GM04503 (cell line): ENCODE measurements around the gene VPS11.
"Not testable (repeated sequence)": the region's sequence is repeated elsewhere in the genome, so short reads cannot be mapped to it uniquely, and the experiment has no call there.

Experiments
- DNase-seq: peaks from one replicate; pipeline ENCODE4 v3.0.0-alpha.2; 2012; ENCODE audit warnings: low read depth

VPS11 gene

DNA sequence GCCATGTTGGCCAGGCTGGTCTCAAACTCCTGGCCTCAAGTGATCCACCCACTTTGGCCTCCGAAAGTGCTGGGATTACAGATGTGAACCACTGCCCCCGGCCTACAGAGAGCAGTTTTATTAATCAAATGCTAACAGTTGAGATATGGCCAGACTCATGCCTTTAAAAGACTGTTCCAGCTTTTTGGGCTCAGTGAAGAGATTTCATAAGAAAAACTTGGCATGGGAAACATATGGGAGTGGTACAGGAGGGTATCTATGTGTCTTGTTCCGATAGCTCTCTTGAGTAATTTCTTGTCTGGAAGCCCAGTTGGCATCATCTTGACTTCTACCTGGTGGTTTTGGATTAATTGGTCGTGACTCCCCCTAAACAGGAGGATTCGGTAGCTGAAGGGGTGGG is 28.7 kb upstream of the VPS11 start:
- DNase-seq = no peak

DNA sequence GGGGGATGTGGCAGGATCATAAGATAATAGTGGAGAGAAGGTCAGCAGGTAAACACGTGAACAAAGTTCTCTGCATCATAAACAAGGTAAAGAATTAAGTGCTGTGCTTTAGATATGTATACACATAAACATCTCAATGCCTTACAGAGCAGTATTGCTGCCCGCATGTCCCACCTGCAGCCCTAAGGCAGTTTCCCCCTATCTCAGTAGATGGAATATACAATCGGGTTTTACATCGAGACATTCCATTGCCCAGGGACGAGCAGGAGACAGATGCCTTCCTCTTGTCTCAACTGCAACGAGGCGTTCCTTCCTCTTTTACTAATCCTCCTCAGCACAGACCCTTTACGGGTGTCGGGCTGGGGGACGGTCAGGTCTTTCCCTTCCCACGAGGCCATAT is 28.1 kb upstream of the VPS11 start:
- DNase-seq = not testable (repeated sequence)

DNA sequence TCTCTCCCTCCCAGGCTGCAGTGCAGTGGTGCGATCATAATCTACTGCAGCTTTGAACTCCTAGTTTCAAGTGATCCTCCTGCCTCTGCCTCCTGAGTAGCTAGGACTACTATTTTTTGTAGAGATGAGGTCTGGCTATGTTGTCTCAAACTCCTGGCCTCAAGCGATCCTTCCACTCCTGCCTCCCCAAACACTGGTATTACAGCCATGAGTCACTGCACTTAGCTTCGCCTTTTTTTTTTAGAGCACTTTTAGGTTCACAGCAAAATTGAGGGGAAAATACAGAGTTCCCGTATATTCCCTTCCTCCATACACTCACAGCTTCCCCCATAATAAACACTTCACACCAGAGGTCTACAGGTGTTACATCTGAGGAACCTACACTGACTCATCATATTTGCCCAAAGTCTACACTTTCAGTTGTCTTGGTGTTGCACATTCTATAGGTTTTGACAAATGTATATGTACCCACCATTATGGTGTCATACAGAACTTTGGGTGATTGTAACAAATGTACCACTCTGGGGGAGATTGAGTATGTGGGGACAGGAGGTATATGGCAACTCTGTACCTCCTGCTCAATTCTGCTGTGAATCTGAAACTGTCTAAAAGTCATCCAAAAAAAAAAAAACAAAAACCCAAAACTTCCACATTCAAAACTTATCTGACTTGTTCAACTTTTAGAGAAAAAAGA is 25.6 kb upstream of the VPS11 start:
- no peak for DNase-seq

DNA sequence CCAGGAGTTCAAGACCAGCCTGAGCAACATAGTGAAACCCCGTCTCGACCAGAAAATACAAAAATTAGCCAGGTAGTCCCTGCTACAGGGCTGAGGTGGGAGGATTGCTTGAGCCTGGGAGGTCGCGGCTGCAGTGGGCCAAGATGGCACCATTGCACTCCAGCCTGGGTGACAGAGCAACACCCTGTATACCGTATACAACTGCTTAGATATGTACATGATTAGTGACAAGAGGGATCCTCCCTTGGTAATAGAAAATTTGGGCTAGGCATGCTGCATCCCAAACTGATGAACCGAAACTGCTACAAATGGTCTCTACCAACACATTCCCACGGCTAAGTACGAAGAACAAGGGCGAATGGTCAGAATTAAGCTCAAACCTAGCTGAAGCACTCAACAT is 24.7 kb upstream of the VPS11 start:
- no peak for DNase-seq

DNA sequence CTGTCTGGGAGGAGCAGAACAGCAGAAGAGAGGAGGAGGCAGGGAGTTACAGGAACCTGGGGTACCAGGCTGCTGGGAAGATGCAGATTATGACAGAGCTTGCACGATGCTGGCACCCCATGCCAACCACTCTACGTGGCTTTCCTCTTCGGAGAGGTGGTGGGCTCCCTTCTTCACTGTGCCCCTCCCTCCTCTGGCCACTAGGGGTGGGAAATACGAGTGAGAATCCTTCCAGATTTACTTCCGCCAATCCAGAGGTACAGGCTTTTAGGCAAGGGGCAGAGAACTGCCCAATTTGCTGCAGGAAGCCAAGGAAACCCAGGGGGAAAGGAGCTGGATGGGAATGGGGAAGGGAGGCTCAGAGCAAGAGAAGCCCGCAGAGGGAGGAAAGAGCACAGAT is 22.9 kb upstream of the VPS11 start:
- no peak for DNase-seq

DNA sequence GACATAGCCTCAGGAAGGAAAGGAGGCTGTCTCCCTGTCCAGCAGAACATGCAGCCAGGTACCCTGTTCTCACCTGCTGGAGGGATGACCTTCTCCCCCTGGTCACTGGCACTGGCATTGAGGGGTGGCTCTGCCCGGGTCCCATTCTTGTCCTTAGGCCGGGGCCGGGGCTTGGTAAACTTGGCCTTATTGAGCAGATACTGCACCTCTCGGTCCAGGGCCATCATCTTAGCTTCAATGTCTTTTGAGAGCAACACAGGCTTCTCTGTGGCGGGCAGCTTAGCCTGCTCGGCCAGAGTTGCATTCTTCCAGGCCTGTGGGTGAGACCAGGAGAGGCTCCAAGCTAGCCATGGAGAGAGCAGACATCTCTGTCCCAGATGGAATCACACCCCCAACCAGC is 21.1 kb upstream of the VPS11 start:
- DNase-seq = no peak

DNA sequence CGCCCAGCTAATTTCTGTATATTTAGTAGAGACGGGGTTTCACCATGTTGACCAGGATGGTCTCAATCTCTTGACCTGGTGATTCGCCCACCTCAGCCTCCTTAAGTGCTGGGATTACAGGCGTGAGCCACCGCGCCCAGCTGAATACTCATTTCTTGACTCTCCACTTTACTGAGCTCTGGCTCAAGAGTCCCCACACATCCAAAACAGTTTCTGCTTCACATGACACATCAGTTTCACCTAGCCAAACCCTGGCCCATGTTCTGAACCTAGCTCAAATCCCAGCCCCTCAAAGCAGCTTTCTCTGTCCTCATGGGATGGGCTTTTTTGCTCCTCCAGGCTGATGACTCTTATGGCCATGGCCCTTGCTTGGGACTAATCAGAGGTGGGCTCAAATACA is 20.4 kb upstream of the VPS11 start:
- no peak for DNase-seq

DNA sequence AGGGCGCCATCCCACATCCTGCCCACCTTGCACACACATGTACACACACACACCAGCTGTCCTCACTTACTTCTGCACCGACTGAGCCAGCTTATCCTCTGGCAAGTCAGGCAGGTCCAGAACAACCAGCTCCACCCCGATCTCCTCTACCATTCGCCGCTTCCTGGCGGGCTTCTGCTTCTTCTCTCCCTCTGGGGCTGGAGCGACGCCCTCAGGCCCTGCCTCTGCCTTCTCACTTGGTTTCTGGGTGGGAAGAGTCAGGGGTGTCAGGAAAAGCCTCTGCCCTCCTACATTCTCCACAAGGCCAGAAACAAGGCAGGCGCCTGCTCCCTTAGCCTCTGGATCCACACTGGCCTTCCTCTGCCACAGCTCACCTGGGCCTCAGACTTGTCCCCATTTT is 19.0 kb upstream of the VPS11 start:
- no peak for DNase-seq

DNA sequence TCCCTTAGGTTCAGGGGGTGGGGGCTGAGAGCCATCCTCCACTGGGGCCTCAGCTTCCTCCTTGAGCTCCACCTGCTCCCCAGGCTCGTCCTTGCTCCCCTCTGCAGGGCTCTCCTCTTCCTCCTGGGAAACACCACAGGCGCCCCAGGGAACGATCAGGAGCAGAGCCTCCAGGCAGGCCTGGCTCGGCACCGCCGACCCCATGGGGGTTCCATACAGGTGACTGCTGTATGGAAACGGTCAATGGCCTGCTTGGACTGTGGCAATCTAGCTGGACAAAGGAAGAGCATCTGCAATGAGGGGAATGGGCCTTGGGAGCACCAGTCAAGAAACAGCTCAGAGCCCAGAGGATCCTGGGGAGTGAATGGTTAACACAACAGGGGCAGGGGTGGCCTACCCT is 18.5 kb upstream of the VPS11 start:
- DNase-seq = no peak

DNA sequence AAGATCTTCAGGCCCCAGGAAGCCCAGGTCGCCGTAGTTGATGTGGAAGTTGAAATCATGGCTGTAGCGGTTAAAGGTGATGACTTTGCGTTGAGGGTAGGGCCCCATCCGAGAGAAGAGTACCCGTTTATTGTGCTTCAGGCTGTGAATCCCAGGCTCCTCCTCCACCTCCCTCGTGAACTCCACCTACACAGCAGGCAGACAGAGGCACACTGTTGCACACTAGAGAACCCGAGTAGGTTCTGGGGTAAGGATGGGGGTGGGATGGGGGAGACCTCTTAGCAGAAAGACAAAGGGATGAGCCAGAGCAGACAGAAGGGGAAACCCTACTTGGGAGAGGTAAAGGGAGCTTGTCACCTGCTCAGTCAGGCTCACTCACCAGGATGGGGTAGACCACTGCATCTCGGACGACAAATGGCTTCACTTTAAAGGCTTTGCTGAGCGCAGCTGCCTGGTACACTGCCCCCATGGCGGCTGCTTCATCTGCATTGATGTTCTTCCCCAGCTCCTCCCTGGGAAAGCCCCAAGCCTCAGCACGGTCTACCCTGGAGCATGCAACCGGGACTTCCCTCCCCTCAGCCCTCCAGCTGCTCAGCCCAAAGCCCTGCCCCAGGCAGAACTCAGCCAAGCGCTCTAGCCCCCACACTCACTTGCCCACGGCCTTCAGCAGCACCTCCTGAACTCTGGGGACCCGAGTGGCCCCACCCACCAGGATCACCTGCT is 16.0 kb upstream of the VPS11 start:
- no peak for DNase-seq

DNA sequence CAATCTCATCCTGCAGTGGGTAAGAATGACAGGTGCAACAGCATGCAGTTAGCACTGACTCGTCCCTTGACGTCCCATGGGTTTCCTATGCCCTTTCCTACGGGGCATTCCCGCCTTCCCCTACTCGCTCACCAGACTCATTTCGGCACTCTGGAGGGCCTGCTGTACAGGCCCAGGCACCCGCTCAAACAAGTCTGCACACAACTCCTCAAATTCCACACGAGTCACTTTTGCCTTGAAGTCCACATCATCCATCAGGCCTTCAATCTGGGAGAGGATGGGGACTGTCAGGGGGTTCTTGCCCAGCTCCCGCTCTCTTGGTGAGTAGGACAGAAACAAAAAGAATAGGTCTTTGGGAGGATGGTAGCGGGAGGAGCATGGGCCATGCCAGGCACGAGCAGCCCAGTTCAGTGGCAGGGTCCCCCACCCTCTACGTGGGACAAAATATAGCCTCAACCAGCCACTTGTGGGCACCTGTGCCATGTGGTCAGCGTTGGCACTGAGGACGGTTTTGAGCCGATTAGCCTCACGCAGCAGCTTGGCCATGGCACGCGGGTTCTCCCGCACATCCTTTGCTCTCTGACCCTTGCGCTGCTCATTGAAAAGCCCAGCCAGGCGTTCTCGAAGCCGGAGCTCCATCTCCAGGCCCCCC is 15.3 kb upstream of the VPS11 start:
- no peak for DNase-seq

DNA sequence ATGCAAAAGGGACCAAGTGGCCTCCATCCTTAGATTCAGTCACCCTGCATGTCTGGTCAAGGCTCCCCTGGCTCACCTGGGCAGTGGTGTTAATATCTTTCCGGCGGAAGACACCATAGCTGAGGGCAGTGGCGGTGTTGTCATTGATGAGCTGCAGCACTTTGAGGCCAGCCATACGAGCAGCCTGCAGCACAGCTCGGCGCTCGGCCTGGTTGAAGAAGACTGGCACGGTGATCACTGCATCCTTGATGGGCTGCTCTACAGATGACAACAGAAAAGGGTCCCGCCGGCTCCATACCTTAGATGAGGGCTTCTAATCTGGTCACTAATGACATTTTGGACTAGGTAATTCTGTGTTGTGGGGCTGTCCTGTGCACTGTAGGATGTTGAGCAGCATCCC is 13.2 kb upstream of the VPS11 start:
- no peak for DNase-seq

DNA sequence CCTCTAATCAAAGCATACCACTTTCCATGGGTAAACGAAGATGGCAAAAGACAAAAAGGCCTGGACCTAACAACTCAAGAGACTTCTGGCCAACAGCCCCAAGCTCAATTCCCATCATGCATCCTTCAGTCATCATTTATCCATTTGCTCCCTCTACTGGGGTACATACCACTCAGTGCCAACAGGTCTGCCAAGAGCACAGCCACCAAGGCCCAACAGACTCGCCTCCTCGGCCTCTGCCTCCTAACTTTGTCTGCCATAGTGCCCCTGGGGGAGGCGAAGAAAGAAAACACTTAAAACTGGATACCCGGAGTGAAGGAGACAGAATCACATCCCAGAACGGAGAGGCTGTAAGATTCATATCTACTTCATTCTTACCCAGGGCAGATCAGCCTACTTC is 11.7 kb upstream of the VPS11 start:
- no peak for DNase-seq

DNA sequence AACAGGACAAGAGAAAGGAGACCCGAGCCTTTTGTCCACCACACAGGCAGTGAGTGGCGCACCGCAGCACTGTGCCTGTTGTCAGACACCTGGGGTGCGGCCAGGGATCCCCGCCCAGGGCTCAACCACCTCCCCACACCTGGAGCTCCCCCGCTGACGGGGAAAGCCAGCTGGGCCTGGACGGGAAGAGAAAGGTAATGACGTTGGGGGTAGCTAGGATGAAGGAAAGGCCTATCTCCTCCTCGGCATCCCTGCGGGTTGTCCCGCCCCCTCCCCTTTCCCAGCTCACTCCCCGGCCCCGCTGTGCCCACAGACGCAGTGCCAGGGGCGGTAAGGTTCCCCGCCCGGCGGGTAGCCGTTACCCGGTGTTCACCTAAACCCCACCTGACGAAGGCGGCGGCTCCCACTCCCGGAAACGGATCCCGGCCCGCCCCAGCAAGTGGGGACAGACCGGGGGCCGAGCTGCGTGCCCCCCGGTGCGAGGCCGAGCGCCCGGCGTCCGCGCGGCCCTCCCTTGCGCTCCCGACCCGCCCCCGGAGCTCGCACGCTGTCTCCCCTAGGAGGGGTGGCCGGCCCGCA is 11.1 kb upstream of the VPS11 start:
- no peak for DNase-seq

DNA sequence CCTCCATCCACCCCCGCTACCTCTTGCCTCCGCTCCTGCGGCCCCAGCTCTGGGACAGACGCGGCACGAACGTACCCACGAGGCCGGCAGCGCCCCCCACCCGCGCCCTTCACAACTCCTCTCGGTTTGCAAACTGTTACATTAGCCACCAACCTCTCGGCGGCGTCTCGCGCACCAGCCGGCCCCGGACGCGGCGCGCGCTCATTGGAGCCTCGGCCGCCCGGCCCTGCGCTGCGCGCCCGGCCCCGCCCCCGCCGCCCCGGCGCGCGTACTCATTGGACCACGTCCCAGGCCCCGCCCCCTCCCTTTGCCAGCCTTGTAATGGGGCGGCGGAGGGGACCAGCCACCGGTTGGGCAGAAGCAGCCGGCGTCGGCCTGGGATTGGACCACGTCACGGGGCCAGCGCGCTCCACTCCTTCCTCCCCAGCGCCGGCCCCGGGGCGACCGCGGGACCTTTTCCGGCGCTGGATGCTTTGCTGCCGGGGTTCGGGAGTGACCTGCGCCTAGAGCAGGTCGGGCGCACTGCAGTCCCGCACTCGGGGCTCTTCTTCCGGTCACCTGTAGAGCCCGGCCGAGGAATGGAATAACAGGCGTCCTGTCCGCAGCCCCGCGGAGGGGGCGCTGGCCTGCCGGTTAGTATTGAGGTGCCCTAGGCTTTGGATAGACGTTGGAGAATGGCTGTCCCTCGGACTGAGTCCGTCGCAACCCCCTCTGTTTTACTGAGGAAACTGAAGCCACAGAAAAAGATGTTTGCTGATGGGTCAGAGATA is 10.4 kb upstream of the VPS11 start, which contains the start of gene HYOU1:
HYOU1 (minus strand) TSS at position 206 of the 770 bp plus-strand sequence. CDS start 1,045 bp downstream, outside the sequence.
- DNase-seq = peak; percentile 56

DNA sequence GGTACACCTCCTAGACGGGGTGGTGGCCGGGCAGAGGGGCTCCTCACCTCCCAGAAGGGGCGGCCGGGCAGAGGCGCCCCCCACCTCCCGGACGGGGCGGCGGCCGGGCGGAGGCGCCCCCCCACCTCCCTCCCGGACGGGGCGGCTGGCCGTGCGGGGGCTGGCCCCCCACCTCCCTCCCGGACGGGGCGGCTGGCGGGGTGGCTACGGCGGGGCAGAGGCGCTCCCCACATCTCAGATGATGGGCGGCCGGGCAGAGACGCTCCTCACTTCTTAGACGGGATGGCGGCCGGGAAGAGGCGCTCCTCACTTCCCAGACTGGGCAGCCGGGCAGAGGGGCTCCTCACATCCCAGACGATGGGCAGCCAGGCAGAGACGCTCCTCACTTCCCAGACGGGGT is 8.5 kb upstream of the VPS11 start:
- not testable (repeated sequence) for DNase-seq

DNA sequence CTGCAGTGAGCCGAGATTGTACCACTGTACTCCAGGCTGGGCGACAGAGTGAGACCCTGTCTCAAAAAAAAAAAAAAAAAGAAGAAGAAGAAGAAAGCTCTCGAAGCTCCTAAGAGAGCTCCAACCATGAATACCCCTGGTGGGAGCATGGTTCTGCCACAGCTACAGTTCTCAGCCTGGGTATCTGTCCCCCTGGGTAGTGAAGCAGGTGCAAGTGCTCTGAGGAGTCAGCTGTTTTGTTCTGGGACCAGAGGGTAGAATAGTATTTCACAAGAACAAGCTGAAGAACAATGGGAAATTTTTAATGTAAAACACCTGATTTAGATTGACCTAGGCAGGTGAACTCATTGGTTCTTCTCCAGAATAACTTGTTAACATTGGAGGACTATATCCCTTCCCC is 6.4 kb upstream of the VPS11 start:
- DNase-seq = no peak

DNA sequence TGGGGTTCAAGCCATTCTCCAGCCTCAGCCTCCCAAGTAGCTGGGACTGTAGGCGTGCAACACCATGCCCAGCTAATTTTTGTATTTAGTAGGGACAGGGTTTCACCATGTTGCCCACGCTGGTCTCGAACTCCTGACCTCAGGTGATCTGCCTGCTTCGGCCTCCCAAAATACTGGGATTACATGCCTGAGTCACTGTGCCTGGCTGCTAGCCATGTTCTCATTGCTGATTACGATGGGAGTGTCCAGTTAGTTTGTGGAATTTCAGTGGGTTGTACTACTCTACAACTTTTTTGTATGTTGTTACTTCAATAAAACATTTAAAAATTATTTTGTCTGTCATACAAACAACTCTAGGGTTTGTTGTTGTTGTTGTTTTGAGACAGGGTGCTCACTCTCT is 4.8 kb upstream of the VPS11 start:
- no peak for DNase-seq

DNA sequence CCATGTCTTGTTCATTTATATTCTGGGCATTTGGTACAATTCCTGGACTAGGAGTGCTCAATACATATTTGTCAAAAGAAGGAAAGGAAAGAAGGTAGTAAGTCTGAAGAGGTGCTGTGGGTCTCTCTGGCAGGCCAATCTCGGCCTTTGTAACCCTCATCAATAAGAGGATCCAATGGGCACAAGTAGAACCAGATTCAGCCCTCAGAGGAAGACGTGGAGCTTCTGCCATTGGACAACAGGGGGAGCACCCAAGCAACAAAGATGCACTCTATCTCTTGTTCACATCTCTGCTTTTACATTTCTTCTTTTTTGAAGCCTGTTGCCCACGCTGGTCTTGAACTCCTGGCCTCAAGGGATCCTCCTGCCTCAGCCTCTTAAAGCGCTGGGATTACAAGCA is 2.2 kb upstream of the VPS11 start:
- no peak for DNase-seq

DNA sequence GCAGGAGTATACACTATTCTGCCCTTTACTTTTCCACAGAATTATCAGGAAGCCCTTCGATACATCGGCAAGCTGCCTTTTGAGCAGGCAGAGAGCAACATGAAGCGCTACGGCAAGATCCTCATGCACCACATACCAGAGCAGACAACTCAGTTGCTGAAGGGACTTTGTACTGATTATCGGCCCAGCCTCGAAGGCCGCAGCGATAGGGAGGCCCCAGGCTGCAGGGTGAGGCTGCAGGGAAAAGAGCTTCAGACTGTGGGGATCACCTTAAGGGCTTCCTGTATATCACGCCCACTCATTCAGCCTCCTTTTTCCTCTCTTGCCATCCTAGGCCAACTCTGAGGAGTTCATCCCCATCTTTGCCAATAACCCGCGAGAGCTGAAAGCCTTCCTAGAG is 10.2 kb downstream of the VPS11 start:
- no peak for DNase-seq

DNA sequence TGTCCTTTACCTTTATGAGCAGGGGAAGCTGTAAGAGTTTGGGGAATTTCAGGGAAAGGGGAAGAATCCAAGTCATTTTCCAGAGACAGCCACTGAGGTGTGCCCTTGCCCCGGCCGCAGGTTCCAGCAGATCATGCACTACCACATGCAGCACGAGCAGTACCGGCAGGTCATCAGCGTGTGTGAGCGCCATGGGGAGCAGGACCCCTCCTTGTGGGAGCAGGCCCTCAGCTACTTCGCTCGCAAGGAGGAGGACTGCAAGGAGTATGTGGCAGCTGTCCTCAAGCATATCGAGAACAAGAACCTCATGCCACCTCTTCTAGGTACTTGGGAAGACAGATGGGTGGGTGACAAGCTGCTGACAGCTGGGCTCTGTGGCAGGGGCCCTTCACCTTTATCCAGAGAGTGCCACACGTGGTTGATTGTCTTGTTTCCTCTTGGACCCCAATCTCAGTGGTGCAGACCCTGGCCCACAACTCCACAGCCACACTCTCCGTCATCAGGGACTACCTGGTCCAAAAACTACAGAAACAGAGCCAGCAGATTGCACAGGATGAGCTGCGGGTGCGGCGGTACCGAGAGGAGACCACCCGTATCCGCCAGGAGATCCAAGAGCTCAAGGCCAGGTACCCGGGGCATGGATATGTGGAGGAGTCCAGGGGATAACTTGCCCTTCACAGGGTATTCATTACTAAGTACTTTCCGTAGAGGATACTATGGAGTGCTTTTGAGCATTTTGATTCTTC is 11.2 kb downstream of the VPS11 start:
- no peak for DNase-seq
